NT2/D1 (cell line): ENCODE data around the gene TRMT6.

Source experiments
- YY1 ChIP-seq: IDR thresholded peaks from 2 replicates; pipeline ENCODE4 v1.6.1; 2011; ENCODE audit not compliant: insufficient read length, insufficient read depth
- ZNF274 ChIP-seq: IDR thresholded peaks from 2 replicates; pipeline ENCODE4 v1.6.1; 2011; ENCODE audit warnings: mild to moderate bottlenecking, low read depth, low read length

DNA sequence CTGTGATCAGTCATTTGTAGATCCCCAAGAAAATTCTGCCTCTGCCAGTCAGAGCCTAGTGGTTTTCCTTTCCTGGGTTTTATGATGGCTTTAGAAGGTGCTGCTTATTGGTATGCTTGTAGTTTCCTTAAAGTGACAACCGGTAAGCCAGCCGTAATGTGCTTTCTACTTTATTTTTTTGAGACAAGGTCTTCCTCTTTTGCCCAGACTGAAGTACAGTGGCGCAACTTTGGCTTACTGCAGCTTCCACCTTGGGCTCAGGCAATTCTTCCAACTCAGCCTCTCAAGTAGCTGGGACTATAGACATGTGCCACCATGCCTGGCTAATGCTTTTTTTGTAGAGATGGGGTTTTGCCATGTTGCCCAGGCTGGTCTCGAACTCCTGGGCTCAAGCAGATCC, 23.6 kb upstream of the TRMT6 start:
- TF ChIP-seq ZNF274 (no peak), YY1 (no peak)
